HepG2 (cell line): Measurements from ENCODE around the gene DDR2. TPM values are rescaled to one million over a fixed set of nuclear protein-coding genes. Genes with fewer than 3 reads are reported as not detected.
A peak's percentile ranks its signal among the peaks of the same experiment; 100 is the strongest.

Experiments
- ATAC-seq: fragments of 200-7000 bp; cut with Tn5 transposase; 3 replicates; pipeline ENCODE4 v1.9.1; 2020; ENCODE audit warnings: mild to moderate bottlenecking, moderate library complexity
- BruUV-seq: library from RNA; stranded (reverse); fragments of 400-500 nt; replicated peaks from 2 replicates; lab custom pipeline; 2021; lab: Mats Ljungman, UMichigan
- CTCF ChIA-PET: fragments of 300-600 bp; formaldehyde crosslinking; extraction: SDS; loops from one replicate; lab custom pipeline; 2021; ENCODE audit warnings: low total read pairs, inconsistent platforms, low intra/inter-chr PET ratio; lab: Yijun Ruan, JAX
- POLR2A ChIA-PET: fragments of 350-600 bp; sonication (Branson Sonifier 250); formaldehyde crosslinking; loops from one replicate; lab custom pipeline; 2020; ENCODE audit warnings: antibody characterized with exemption, inconsistent platforms; lab: Yijun Ruan, JAX
- DNase-seq: peaks from one replicate; pipeline ENCODE4 v3.0.0-alpha.2; 2015; ENCODE audit warnings: low spot score
- FAIRE-seq: peaks from 3 replicates; lab custom pipeline; 2011; peaks lifted over from hg19 to GRCh38; lab: Jason Lieb, UNC
- H2AFZ ChIP-seq: one replicate; pipeline ENCODE4 v1.6.1; 2011; ENCODE audit warnings: low read length, inconsistent platforms
- H3K27ac ChIP-seq: fragments of 300-600 bp; 3 replicates; pipeline ENCODE4 v1.8.0; 2011; ENCODE audit warnings: mixed run types, mild to moderate bottlenecking, mixed read lengths, low read length, inconsistent platforms; ENCODE audit not compliant: insufficient read depth; ENCODE audit errors: extremely low read length
- H3K27me3 ChIP-seq, 2 experiments: fragments of 200-600 bp in 1 of 2; 2 replicates in 1 of 2; 3 replicates in 1 of 2; pipeline versions ENCODE4 v1.6.0 to v1.8.0; 2011; ENCODE audit warnings: low read length in 2 of 2, mild to moderate bottlenecking in 2 of 2, moderate library complexity in 2 of 2, inconsistent platforms in 1 of 2; ENCODE audit not compliant: insufficient read depth in 2 of 2, control insufficient read depth in 1 of 2
- H3K36me3 ChIP-seq, 2 experiments: fragments of 200-600 bp in 1 of 2; replicated peaks in 1 of 2; 2 replicates in 1 of 2; 3 replicates in 1 of 2; pipeline versions ENCODE4 v1.5.1 to v1.8.0; 2011; ENCODE audit warnings: low read length in 2 of 2, inconsistent platforms in 1 of 2; ENCODE audit not compliant: insufficient read depth in 2 of 2, control insufficient read depth in 1 of 2
- H3K4me1 ChIP-seq: 2 replicates; pipeline ENCODE4 v1.5.1; 2012; ENCODE audit warnings: low read length, inconsistent platforms; ENCODE audit not compliant: insufficient read depth
- H3K4me2 ChIP-seq: 2 replicates; pipeline ENCODE4 v1.6.0; 2011; ENCODE audit warnings: low read depth, low read length, inconsistent platforms
- H3K4me3 ChIP-seq, 3 experiments: fragments of 200-600 bp in 1 of 3; sonication (generic), shearing (Covaris generic) in 1 of 3; replicated peaks in 1 of 3; 2 replicates each; pipeline ENCODE4 v1.5.1; 2011 to 2016; ENCODE audit warnings: low read length in 3 of 3, inconsistent platforms in 2 of 3, low read depth in 2 of 3, mild to moderate bottlenecking in 2 of 3, control low read depth in 1 of 3, mixed read lengths in 1 of 3; ENCODE audit not compliant: insufficient read depth in 1 of 3
- H3K79me2 ChIP-seq: one replicate; pipeline ENCODE4 v1.6.1; 2011; ENCODE audit warnings: low read length, inconsistent platforms; ENCODE audit not compliant: insufficient read depth
- H3K9ac ChIP-seq: 2 replicates; pipeline ENCODE4 v1.6.0; 2011; ENCODE audit warnings: mild to moderate bottlenecking, low read depth, low read length, inconsistent platforms; ENCODE audit not compliant: insufficient read depth
- H3K9me3 ChIP-seq: 2 replicates; pipeline ENCODE4 v1.5.1; 2012; ENCODE audit warnings: mild to moderate bottlenecking, low read length
- H4K20me1 ChIP-seq: 2 replicates; pipeline ENCODE4 v1.6.0; 2011; ENCODE audit warnings: inconsistent platforms, mild to moderate bottlenecking, low read length, moderate library complexity; ENCODE audit not compliant: insufficient read depth
- AKNA ChIP-seq: sonication (generic); formaldehyde crosslinking; IDR thresholded peaks from 2 replicates; pipeline ENCODE4 v1.4.0; 2020; ENCODE audit warnings: missing genetic modification reagents, borderline replicate concordance
- CREB1 ChIP-seq, 2 experiments: fragments of 450-650 bp in 1 of 2; IDR thresholded peaks; 2 replicates each; pipeline ENCODE4 v1.6.1; 2016 to 2017; ENCODE audit warnings: control low read depth in 1 of 2, mild to moderate bottlenecking in 1 of 2, missing compliant biosample characterization in 1 of 2, missing genetic modification characterization in 1 of 2
- FOXA1 ChIP-seq, 2 experiments: fragments of 450-650 bp in 1 of 2; sonication (generic) in 1 of 2; formaldehyde crosslinking in 1 of 2; IDR thresholded peaks; 2 replicates each; pipeline versions ENCODE4 v1.4.0 to v1.6.1; 2016 to 2020; ENCODE audit warnings: missing genetic modification reagents in 1 of 2
- HIVEP1 ChIP-seq: sonication (generic); formaldehyde crosslinking; IDR thresholded peaks from 2 replicates; pipeline ENCODE4 v1.4.0; 2020; ENCODE audit warnings: mild to moderate bottlenecking, missing genetic modification reagents
- HMG20A ChIP-seq: IDR thresholded peaks from 2 replicates; pipeline ENCODE4 v1.6.1; 2016; ENCODE audit warnings: borderline replicate concordance
- KDM1A ChIP-seq: IDR thresholded peaks from 2 replicates; pipeline ENCODE4 v1.6.1; 2016; ENCODE audit warnings: missing compliant biosample characterization
- MIER3 ChIP-seq: IDR thresholded peaks from 2 replicates; pipeline ENCODE4 v1.6.1; 2016; ENCODE audit warnings: missing compliant biosample characterization, borderline replicate concordance
- MXD3 ChIP-seq: IDR thresholded peaks from 2 replicates; pipeline ENCODE4 v1.6.1; 2016; ENCODE audit warnings: mild to moderate bottlenecking, missing biosample characterization, missing genetic modification reagents
- MYC ChIP-seq: sonication (generic); formaldehyde crosslinking; IDR thresholded peaks from 2 replicates; pipeline ENCODE4 v1.9.0; 2021; ENCODE audit warnings: missing genetic modification reagents, borderline replicate concordance
- TAF1 ChIP-seq: sonication (generic); formaldehyde crosslinking; IDR thresholded peaks from 2 replicates; pipeline ENCODE4 v1.4.0; 2020; ENCODE audit warnings: missing genetic modification reagents
- ZBED4 ChIP-seq: sonication (generic); formaldehyde crosslinking; IDR thresholded peaks from 2 replicates; pipeline ENCODE4 v1.4.0; 2020; ENCODE audit warnings: missing genetic modification reagents, borderline replicate concordance
- WGBS: methylation state at CpG from one replicate; pipeline ENCODE4 v1.1.6; 2017; ENCODE audit warnings: low lambda C conversion rate; 5-methylcytosine and 5-hydroxymethylcytosine counted together
- in situ Hi-C: cut with HindIII; loops from 2 replicates; pipeline ENCODE4 v1.10.0; 2017; ENCODE audit warnings: low pct_unique_long_range_greater_than_20kb; ENCODE audit not compliant: extremely low pct_ligation_motif_present
- intact Hi-C: fragments of 100-400 bp; cut with micrococcal nuclease; formaldehyde crosslinking; loops from one replicate; pipeline ENCODE4 v1.10.0; 2022; ENCODE audit not compliant: unreplicated experiment
- polyA plus RNA-seq, 8 experiments: library from polyadenylated mRNA; depleted of rRNA in 3 of 8; stranded (reverse) in 7 of 8; unstranded in 1 of 8; fragments of >200 nt; fragmentation: Illumina TruSeq in 4 of 8; extraction: Trizol in 4 of 8; gene quantifications; 2 replicates each; pipeline versions ENCODE4 v1.2.1 to v1.2.3, GENCODE V29; 2011 to 2016; ENCODE audit warnings: low read depth in 4 of 8, missing spikeins in 1 of 8, mixed read lengths in 1 of 8; ENCODE audit not compliant: insufficient read depth in 1 of 8
- total RNA-seq, 5 experiments: library from RNA; depleted of rRNA; stranded (reverse); fragments of >200 nt; fragmentation: Illumina TruSeq; extraction: Trizol; gene quantifications; 2 replicates each; pipeline ENCODE4 v1.2.3, GENCODE V29; 2016; ENCODE audit warnings: low read depth in 1 of 5

Gene DDR2
- total and polyA plus RNA-seq, 2 of the 13 experiments (the other 11 are each of a cell fraction or from before 2014, with no cell fraction given): 0.36 to 0.38 TPM

GRCh38 chr1:162732566-162733335 lies 100.5 kb downstream of the DDR2 start:
- DNase-seq (peak; percentile 68), FAIRE-seq (no peak), ATAC-seq (peak; percentile 93)
- no peaks in the 10 kb centered on the region for H3K79me2 ChIP-seq
- CTCF ChIA-PET: no interaction called here
- H3K9me3 ChIP-seq: no peaks in the 10 kb centered on the region
- H3K9ac ChIP-seq: peak overlapping the region; percentile 52
- peak overlapping the region in 1 of 3 experiments; percentile 15; a peak in 1 of 6 replicates for H3K4me3 ChIP-seq
- peak overlapping the region; percentile 68 for H3K4me2 ChIP-seq
- peaks cover 28% of the 10 kb centered on the region for H3K4me1 ChIP-seq
- intact Hi-C loops: loop anchor here (2.0 to 5.0 kb wide), 3 partner anchors 14 to 120 kb away; no protein-coding TSS in a partner anchor
- POLR2A ChIA-PET: interaction anchor here (0.9 to 1.6 kb wide), 4 partner anchors 14 to 52 kb away, joined by 3 to 6 read pairs (median 4); no protein-coding TSS in a partner anchor
- in situ Hi-C loops: no loop called here
- peak overlapping the region; percentile 31 for H2AFZ ChIP-seq
- peak overlapping the region; percentile 57 for H3K27ac ChIP-seq
- no peaks in the 10 kb centered on the region for H3K27me3 ChIP-seq
- BruUV-seq: TSS peak; percentile 81
- WGBS: 55% methylated on average over 6 of the region's 8 CpGs
- H4K20me1 ChIP-seq: no peaks in the 10 kb centered on the region
- H3K36me3 ChIP-seq: no peaks in the 10 kb centered on the region
- TF ChIP-seq KDM1A (CRISPR knock-in tag) (no peak), HMG20A (CRISPR knock-in tag) (peak; percentile 32; the same call in 1 of the 2 replicates), CREB1 (IDR thresholded peaks at IDR 0.05) (no peak), CREB1 (CRISPR knock-in tag; IDR thresholded peaks at IDR 0.05) (peak; percentile 59; the same call in 1 of the 2 replicates), AKNA (peak; percentile 68; the same call in 1 of the 2 replicates), MXD3 (CRISPR knock-in tag) (peak; percentile 66; the same call in 1 of the 2 replicates), MYC (peak; percentile 43; the same call in 1 of the 2 replicates), ZBED4 (CRISPR knock-in tag) (peak; percentile 44; the same call in 1 of the 2 replicates), TAF1 (CRISPR knock-in tag) (0 out of 2 replicates have a peak, but pooled peaks have one; percentile 9), MIER3 (CRISPR knock-in tag) (0 out of 2 replicates have a peak, but pooled peaks have one; percentile 19), FOXA1 (IDR thresholded peaks at IDR 0.05) (no peak), FOXA1 (CRISPR knock-in tag; IDR thresholded peaks at IDR 0.05) (0 out of 2 replicates have a peak, but pooled peaks have one; percentile 10), HIVEP1 (no peak)
